HTERT RPE-1 (cell line): ENCODE results near the gene JUNB.
"Not testable (repeated sequence)": the region's sequence is repeated elsewhere in the genome, so short reads cannot be mapped to it uniquely, and the experiment has no call there.

Experiments used
- in situ Hi-C: fragments of 300-500 bp; cut with MboI; formaldehyde crosslinking; loops from 4 replicates; pipeline ENCODE4 v1.14.3; 2020; ENCODE audit warnings: low sequenced_read_pairs

Gene JUNB

DNA sequence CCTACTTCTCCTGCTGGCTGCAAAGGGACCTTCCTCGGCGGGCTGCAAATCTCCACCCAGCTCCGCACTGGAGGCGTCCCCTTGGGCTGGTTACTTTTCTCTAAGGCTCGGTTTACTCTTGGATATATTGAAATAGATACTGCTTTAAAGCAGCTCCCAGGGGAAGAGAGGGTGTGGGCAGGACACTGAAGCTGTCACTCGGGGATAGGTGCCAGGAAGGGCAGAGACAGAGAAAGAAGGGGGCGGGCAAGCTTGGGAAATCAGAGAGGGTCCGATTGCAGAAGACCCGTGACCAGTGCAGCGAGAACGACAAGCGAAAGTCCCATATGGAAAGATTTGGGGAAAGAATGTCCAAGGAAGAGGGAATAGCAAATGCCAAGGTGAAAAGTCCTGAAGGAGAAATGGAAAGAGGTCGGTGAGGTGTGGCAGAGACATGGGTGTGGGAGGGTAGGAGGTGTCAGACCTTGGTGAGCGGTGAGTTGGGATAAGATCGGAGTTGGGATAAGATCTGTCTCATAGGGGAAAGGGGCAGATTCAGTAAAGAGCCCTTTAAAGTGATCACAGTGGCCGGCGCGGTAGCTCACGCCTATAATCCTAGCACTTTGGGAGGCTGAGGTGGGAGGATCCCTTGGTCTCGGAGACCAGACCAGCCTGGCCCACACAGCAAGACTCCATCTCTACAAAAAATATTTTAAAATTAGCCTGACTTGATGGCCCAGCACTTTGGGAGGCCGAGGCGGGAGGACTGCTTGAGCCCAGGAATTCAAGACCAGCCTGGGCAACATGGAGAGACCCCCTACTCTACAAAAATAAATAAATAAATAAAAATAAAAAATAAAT, 11.2 kb downstream of the JUNB start:
- in situ Hi-C loops, result no loop called here

DNA sequence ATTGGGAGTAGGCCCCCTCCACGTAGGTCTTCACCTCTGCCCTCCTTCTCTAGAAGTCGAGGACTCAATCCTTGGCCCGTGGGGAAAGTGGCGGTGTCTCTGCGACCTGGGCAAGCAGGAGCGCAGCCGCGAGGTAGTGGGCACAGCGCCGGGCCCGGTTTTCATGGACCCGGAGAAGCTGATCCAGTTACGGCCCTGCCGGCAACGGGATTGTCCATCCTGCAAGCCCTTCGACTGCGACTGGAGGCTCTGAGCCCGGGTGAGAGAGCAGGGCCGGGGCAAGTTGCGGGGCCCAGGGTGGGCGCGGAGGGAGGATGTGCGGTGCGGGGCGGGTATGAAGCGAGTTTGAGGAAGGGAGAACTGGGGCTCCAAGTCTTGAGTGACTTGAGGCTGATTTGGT, 12.8 kb downstream of the JUNB start:
- in situ Hi-C loops, result no loop called here

DNA sequence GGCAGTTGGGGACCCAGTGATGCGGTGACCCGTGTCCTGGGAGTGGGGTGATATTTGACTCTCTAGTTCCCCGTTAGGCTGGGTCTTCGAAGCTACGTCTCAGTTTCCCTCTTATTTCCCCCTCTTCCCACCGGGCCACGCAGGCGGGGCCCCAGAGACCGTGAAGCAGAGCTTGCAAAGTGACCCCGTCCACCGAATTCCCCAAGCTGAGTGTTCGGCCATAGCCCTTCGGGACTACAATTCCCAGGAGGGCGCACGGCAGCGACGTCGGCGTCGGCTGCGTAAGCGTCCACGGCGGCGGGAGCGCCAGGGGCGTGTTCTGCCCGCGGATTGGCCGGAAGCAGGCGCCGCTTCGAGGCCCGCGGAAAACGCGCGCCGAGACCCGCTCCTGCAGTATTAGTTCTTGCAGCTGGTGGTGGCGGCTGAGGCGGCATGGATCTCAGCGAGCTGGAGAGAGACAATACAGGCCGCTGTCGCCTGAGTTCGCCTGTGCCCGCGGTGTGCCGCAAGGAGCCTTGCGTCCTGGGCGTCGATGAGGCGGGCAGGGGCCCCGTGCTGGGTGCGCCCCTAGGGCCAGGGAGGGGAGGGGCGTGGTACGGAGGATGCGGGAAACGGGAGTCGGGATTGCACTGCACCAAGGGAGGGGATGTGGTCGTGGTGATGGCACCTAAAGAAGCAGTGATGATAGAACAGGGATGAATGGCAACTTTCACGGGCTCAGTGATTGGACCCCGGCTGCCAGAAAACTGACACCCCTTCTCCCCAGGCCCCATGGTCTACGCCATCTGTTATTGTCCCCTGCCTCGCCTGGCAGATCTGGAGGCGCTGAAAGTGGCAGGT, 15.2 kb downstream of the JUNB start, which contains the start of gene RNASEH2A:
Gene RNASEH2A, plus strand, starts transcription at position 343 of the 840 bp plus-strand sequence. Its CDS starts 90 bp downstream, at position 433.
- in situ Hi-C loops, result no loop called here

DNA sequence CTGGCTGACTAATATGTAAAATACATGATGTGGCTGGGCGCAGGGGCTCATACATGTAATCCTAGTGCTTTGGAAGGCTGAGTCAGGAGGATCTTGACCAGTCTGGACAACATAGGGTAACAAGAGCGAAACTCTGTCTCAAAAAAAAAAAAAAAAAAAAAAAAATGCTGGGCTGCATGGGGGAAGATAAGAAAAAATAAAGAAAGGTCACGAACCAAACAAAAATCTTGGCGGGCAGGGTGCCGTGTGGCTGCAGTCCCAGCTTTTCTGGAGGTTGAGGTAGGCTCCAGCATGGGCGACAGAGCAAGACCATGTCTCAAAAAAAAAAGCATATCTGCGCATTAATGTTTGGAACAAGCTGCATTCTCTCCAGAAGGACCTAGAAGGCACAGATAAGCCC, 23.8 kb downstream of the JUNB start:
- in situ Hi-C loops, result no loop called here

DNA sequence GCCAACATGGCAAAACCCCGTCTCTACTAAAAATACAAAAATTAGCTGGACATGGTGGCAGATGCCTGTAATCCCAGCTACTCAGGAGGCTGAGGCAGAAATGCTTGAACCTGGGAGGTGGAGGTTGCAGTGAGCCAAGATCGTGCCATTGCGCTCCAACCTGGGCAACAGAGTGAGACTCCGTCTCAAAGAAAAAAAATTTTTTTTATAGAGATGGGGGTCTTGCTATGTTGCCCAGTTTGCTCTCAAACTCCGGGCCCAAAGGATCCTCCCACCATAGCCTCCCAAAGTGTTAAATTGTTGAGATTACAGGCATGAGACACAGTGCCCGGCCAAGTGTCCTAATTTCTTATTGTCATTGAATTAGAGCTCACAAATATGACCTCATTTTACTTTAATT, 25.9 kb downstream of the JUNB start:
- in situ Hi-C loops, result not testable (repeated sequence)

DNA sequence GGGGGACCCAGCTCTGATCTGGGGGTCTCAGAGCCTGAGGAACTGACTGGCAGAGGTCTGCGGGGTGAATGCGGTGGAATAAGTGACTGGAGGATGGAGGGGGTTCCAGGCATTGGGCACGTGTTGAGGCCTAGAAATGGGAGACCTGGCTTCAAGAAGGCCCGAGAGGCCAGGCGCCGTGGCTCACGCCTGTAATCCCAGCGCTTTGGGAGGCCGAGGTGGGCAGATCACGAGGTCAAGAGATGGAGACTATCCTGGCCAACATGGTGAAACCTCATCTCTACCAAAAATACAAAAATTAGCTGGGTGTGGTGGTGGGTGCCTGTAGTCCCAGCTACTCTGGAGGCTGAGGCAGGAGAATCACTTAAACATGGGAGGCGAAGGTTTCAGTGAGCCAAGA, 26.5 kb downstream of the JUNB start:
- in situ Hi-C loops, result not testable (repeated sequence)

DNA sequence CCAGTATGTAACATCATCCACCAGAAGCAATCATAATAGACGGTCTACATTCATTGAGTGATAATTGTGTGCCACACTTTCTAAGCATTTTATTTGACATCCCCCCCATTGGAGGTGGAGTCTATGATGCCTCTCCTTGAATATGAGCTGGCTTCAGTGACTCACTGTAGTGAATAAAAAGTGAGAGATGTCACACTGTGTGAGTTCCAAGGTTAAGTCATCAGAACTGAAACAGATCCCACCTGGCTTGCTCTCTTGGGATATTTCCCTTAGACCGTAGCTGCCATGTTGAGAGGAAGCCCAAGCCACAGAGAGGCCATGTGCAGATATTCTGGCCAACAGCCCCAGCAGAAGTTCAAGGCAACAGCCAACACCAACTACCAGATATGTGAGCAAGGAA, 30.5 kb downstream of the JUNB start:
- in situ Hi-C loops, result no loop called here

DNA sequence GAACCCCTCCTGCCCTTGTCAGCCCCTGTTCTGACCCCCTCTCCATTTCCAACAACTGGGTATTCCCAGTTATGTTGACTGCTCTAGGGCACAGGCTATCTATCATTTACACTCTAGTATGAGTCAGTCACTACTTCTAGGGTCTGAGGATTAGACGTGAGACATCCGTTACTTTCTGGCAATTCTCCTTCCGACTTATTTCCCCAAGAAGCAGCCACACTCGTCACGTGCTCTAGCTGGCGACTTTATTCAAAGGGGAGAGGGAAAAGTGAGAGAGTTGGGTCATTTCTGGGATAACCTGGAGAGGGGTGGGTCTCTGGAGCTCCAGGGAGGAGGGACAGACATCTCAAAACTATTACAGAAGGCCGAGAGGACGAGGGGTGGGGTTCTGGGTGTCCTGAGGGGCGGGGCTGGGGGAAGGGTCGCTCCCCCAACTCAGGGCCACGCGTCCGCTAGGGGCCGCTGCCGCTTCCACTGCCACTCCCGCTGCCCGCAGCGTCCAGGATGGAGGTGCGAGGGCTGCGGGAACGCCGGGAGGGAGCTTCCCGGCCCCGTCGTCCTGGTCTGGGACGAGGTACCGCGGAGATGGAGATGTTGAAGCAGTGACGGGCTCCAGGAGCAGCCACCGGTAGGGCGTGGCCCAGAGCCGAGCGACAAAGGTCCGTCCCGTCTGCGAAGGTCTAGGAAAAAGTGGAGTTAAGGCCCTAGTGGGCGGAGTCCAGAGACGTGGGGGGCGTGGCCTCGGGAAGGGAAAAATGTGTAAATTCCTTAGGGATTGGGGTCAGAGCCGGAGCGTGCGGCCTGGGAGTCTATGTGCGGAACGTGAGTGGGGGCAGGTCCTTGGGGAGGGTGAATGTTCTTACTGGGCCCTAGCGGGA, 34.2 kb downstream of the JUNB start:
- in situ Hi-C loops, result no loop called here

DNA sequence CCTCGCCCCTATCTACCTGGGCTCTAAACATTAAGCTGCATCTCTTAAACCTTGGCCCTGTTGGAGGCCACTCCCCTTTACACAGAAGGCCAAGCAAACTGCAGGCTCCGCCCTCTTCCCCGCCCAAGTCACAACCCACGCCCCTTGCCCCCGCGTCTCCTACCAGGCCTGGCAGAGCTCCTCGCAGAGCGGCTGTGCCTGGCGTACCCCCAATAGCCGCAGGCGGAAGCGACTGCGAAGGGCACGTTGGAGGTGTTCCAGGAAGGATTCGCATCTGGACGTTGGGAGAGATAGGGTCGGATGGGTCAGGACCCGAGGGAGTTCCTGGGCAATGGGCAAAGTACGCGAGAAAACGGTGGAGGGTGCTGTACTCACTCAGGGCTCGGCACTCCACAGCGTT, 37.2 kb downstream of the JUNB start:
- in situ Hi-C loops, result no loop called here

DNA sequence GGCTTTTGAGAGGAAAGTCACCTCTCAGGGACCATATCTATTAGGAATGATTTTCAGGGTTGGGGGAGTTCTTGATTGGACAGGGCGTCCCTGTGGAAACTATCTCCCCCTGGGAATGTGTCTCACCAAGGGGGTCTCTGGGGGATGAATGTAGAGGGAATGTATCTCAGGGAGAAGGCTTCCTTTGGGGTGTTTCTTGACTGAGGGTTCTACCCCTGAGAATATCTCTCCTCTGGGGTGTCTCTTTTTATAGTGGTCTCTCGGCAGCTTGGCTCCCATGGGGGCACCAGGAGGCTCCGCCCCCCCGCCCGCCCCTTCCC, 42.1 kb downstream of the JUNB start:
- in situ Hi-C loops, result no loop called here

DNA sequence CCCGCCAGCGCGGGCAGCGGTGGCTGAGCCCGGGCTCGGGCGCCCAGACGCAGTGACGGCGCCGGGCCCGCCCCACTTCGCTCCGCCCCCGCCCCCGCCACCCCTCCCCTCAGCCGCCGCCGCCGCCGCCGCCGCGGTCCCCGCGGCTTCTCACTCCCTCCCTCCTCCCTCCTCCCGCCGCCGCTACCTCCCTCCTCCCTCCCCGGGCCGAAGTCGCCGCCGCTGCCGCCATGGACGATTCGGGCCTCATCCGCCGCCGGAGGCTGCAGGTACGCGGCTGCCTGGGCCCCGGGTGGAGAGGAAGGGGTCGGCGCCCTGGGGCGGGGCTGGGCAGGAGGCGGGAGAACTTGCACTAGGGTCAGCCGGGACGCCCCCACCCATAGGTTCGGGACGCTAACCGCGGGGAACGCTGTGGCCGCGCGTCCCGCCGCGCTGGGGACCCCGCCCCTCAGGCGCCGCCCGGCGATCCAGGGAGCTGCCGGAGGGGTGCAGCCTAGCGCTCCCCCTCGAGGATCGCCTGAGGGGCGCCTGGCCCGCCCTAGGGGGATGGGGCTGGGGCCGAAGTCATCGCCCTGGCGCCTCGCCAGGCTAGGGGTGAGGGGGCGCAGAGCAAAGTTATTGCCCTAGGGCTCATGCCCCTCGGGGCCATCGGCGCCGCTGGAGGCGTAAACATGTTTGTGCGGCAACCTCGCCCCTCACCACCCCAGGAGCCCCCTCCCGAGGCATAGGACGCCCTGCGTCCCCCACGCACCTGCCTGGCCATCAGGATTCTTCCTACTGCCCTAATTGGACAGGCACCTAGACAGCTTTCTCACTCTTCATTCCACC, 42.7 kb downstream of the JUNB start:
- in situ Hi-C loops, result no loop called here

DNA sequence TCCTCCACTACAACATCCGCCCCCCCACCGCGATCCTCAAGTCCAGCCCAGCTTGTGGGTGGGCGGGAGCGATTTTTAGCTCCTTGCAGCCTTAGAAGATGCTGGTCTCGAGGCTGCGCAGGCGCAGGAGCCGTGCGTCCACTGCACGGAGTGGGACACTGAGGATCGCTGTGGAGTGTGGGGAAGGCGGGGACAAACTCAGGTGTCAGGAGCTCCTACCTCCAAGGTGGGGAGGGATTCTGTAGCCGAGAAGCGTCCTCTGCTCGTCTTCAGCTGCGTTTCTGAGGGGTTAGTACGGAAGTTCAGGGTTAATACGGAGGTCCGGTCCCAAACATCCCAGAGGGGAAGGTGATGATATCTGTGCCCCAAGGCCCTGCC, 43.3 kb downstream of the JUNB start, which contains the start of gene RTBDN:
Gene RTBDN, minus strand, starts transcription at position 14 of the 378 bp plus-strand sequence. CDS start 4,600 bp downstream, outside the sequence.
- in situ Hi-C loops, result no loop called here

DNA sequence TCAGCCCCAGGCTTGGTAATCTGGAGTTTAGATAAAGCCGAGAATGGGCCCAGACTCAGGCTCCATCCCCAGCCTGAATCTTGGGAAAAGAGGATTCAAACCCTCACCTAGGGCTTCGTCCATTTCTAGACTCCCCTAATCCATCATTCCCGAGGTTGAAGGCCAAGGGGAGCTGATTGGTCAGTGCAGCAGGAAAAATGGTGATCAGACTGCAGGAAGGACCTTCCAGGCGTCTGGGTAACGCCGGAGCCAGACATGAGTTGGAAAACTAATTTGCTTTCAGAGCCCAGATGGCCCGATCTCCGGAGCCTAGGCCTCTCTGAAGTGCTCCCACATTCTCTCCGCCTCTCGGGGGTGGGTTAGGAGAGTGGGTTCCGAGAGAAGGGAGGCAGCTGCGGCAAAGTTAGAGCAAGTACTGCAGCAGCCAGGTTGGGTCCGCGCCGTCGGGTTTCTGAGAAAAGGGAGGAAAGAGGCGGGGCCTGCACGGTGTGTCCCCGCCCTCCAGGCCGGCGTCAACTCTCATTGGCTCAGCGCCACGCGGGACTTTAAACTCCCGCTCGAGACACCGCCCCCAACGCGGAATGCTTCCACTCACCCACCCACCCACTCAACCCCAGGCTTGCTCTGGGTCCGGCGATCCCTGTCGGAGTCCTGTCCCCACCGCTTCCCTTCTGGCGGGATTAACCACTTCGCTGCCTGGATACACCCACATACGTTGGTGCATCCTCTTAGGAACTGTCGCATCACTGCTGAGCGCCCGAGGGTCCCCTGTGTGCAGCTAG, 43.9 kb downstream of the JUNB start:
- in situ Hi-C loops, result no loop called here

DNA sequence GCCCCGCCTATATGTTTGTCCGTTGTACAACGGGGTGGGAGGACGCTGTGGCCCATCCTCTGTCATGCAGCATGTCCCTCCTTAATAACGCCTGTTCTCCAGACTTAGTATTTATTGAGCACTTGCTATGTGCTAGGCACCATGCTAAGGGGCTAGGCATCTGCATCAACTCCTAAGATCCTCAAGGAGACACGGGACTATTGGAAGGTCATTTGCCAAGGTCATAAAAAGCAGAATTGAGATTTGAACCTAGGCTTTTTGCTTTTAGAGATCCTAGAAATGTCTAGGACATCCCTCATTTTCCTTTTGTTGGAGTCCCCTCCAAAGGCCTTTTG, 45.2 kb downstream of the JUNB start:
- in situ Hi-C loops, result no loop called here

DNA sequence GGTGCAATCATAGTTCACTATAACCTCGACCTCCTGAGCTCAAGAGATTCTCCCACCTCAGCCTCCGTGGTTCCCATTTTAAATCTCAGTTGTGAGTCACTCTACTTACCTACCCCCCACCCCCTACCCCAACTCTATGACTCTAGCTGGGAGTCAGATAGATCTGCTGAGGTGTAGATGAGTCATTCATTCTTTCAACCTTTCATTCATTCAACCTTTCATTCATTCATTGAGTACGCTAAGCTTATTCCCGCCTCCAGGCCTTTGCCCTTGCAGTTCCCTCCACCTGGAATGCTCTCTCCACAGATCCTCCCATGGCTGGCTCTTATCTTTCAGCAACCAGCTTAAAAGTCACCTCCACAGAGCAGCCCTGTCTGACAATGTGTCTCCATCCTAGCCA, 45.9 kb downstream of the JUNB start:
- in situ Hi-C loops, result no loop called here

DNA sequence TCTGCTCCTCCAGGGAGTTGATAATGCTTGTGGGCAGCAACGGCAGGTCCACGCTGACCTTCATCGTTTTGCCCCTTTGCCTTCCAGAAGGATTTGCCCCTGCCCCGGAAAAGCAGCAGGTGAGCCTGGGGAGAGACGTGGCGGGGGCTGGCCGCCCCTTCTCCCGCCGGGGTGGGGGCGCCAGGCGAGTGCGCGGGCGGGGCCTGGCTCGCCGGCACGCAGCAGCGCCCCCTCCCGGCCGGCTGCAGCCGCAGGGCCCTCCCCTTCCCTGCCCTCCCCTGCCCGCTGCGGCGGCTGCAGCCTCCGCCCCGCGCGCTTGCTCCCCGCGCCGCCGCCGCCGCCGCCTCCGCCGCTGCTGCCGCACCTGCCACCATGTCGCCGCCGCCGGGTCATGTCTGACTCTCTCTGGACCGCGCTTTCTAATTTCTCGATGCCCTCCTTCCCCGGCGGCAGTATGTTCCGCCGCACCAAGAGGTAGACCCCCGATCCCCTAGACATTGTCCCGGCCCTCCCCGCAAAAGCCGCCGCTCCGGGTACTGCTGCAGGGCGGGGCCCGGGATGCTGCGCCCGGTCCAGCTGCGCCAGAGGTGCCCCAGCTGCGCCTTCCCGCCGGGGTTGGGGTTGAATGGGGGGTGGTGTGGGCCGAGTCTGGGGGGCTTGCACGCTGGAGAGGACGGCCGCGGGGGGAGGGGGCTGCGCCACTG, 47.0 kb downstream of the JUNB start, which contains the start of gene MAST1:
Gene MAST1, plus strand, starts transcription at position 334 of the 704 bp plus-strand sequence. Its CDS starts 58 bp downstream, at position 392.
- in situ Hi-C loops, result no loop called here

DNA sequence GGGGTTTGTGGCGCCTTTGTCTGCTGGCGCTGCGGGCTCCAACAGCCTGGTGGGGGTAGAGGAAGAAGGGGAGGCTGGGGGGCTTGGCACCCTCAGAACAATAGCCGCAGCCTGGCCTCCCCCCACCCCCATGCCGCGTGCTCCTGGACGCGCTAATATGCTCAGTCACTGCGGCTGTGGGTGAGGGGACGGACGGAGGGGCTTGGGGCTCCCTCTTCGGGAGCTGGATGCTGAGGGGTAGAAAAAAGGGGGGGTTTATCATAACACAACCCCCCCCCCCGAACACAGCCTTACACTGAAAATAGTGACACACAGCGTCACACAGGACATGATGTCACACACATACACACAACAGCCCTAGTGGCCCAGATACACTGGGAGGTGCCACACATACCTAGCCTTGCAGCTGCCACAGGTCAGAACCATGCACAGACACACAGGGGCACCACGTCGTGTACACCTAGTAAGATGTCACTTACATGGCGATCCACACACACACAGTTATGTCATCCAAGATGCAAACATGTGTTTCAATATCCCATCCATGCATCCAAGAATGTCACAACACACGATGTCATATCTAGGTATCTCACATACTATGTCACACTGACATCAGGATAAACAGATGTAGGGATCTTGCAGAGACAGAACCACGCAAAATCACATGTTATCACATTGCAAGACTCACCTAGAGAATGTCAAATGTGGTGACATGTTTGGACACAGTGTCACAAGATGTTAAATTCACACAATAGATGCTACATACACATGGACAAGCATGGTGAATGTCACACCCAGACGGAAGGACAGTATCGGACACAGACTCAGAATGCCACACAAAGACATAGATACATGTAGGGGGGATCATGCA, 47.8 kb downstream of the JUNB start:
- in situ Hi-C loops, result no loop called here
